HG02938 (cell line): ENCODE measurements around the gene FREY1.

ENCODE experiments used
- ATAC-seq: cut with Tn5 transposase; IDR thresholded peaks from one replicate; pipeline ENCODE4 v1.9.1; 2021; ENCODE audit warnings: mild to moderate bottlenecking, moderate library complexity; ENCODE audit not compliant: unreplicated experiment

Gene FREY1

GRCh38 chr11:45872651-45873356 lies 34.3 kb downstream of the FREY1 start:
- no peak for ATAC-seq

- ATAC-seq, result no peak
Observed at GRCh38 chr11:45871638-45872037, 35.4 kb downstream of the FREY1 start.

GRCh38 chr11:45870706-45871105 lies 36.4 kb downstream of the FREY1 start:
- no peak for ATAC-seq

GRCh38 chr11:45869551-45869950 lies 37.5 kb downstream of the FREY1 start:
- ATAC-seq, result no peak

GRCh38 chr11:45864041-45864440 lies 43.0 kb downstream of the FREY1 start:
- ATAC-seq, result no peak

- ATAC-seq, result no peak
Observed at GRCh38 chr11:45860764-45861510, 46.1 kb downstream of the FREY1 start.

- no peak for ATAC-seq
Observed at GRCh38 chr11:45860348-45860747, 46.7 kb downstream of the FREY1 start.

- ATAC-seq, result no peak
Observed at GRCh38 chr11:45859661-45860140, 47.4 kb downstream of the FREY1 start.

- ATAC-seq, result no peak
Observed at GRCh38 chr11:45858751-45859398, 48.2 kb downstream of the FREY1 start.

GRCh38 chr11:45857961-45858474 lies 49.1 kb downstream of the FREY1 start:
- no peak for ATAC-seq
